Measurements from ENCODE around the gene PCDH18. TPM values are rescaled to one million over a fixed set of nuclear protein-coding genes. Genes with fewer than 3 reads are reported as not detected.
"Not testable (repeated sequence)": the region's sequence is repeated elsewhere in the genome, so short reads cannot be mapped to it uniquely, and the experiment has no call there.

The PCDH18 gene
- total RNA-seq, 1 donor from 2014 or later, result 127 TPM

- TF ChIP-seq, protein P1, sequence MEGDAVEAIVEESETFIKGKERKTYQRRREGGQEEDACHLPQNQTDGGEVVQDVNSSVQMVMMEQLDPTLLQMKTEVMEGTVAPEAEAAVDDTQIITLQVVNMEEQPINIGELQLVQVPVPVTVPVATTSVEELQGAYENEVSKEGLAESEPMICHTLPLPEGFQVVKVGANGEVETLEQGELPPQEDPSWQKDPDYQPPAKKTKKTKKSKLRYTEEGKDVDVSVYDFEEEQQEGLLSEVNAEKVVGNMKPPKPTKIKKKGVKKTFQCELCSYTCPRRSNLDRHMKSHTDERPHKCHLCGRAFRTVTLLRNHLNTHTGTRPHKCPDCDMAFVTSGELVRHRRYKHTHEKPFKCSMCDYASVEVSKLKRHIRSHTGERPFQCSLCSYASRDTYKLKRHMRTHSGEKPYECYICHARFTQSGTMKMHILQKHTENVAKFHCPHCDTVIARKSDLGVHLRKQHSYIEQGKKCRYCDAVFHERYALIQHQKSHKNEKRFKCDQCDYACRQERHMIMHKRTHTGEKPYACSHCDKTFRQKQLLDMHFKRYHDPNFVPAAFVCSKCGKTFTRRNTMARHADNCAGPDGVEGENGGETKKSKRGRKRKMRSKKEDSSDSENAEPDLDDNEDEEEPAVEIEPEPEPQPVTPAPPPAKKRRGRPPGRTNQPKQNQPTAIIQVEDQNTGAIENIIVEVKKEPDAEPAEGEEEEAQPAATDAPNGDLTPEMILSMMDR (IDR thresholded peaks at IDR 0.05; ENCODE audit: unreplicated experiment), result no peak
- H3K36me3 Mint-ChIP-seq, result peaks cover 36% of the 10 kb centered on the region
- peaks cover 32% of the 10 kb centered on the region for H3K4me1 Mint-ChIP-seq
- no peak for DNase-seq (ENCODE audit: low spot score in 2 of 2, unreplicated experiment in 2 of 2)
- peak overlapping the region; percentile 50 for H3K27ac Mint-ChIP-seq
- no peaks in the 10 kb centered on the region for H3K27me3 Mint-ChIP-seq (ENCODE audit: low read depth)
- no peak overlapping the region for H3K4me3 Mint-ChIP-seq
- H3K9me3 Mint-ChIP-seq, result no peaks in the 10 kb centered on the region
Measured at GRCh38 chr4:137521053-137521452, 11.2 kb downstream of the PCDH18 start.

DNA sequence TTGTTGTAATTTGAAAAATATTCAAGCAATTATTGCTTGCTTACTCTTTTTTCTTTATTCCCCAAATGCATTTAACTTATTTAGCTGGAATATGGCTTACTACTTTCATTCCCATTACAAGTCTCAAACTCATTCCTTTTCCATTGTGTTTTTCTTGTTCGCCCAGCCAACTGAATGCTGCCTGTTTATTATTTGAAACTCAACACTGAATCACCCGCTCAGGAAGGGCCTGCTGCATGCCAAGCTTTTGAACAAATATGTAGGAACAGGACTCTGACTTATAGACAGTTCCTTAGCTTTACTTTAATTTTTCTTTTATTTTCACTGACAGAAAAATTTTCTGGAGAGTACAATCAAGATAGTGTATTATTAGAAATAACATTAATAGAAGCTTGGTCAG lies 12.9 kb downstream of the PCDH18 start:
- no peak for DNase-seq (ENCODE audit: low spot score in 2 of 2, unreplicated experiment in 2 of 2)
- Mint-ChIP-seq H3K9me3 (no peaks in the 10 kb centered on the region), H3K27me3 (ENCODE audit: low read depth) (no peaks in the 10 kb centered on the region), H3K4me1 (peaks cover 35% of the 10 kb centered on the region), H3K4me3 (no peak overlapping the region), H3K27ac (peak overlapping the region; percentile 58), H3K36me3 (peaks cover 26% of the 10 kb centered on the region)
- TF ChIP-seq, protein P1 (IDR thresholded peaks at IDR 0.05; ENCODE audit: unreplicated experiment), result no peak

GRCh38 chr4:137517323-137517722 lies 15.0 kb downstream of the PCDH18 start:
- DNase-seq (ENCODE audit: low spot score in 2 of 2, unreplicated experiment in 2 of 2); H3K4me3 Mint-ChIP-seq; H3K27ac Mint-ChIP-seq; H3K27me3 Mint-ChIP-seq (ENCODE audit: low read depth); H3K9me3 Mint-ChIP-seq: not testable (repeated sequence)
- Mint-ChIP-seq H3K4me1 (peaks cover 32% of the 10 kb centered on the region), H3K36me3 (peaks cover 15% of the 10 kb centered on the region)

DNA sequence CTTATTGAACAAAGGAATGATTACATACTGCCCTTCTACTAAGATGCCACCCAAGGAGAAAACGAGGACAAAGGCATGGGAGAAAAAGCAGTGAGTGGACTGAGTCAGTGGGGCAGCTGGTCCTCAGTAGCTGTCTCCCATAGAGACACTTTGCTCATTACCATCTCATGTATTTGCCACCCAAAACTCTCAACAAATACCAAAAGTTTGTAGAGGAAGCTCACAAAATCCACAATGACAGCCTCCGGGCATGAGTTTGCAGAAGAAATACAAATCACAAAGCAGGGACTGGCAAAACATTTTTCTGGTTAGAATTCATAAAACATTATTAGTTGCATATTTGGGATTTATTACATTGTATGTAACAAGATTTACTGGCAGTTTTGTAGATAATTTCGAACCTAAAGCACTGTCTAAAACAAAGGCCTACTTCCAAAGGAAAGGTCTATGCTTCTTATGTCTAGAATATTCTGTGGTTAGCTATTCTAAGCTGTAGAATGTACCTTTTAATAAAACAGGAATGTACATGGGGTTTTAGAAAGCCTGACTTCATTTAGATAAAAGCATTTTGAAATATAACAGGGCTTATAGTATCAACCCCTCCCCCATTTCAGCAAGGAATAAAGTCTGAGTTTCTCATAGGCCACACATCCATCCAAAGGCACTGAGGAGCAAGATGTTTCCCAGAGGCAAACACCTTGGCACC lies 17.7 kb downstream of the PCDH18 start:
- TF ChIP-seq, protein P1 (IDR thresholded peaks at IDR 0.05; ENCODE audit: unreplicated experiment), result no peak
- no peaks in the 10 kb centered on the region for H3K9me3 Mint-ChIP-seq
- no peaks in the 10 kb centered on the region for H3K27me3 Mint-ChIP-seq (ENCODE audit: low read depth)
- H3K4me3 Mint-ChIP-seq, result no peak overlapping the region
- peak overlapping the region; percentile 93 for H3K27ac Mint-ChIP-seq
- peaks cover 2% of the 10 kb centered on the region for H3K36me3 Mint-ChIP-seq
- no peak for DNase-seq (ENCODE audit: low spot score in 2 of 2, unreplicated experiment in 2 of 2)
- H3K4me1 Mint-ChIP-seq, result peaks cover 42% of the 10 kb centered on the region

DNA sequence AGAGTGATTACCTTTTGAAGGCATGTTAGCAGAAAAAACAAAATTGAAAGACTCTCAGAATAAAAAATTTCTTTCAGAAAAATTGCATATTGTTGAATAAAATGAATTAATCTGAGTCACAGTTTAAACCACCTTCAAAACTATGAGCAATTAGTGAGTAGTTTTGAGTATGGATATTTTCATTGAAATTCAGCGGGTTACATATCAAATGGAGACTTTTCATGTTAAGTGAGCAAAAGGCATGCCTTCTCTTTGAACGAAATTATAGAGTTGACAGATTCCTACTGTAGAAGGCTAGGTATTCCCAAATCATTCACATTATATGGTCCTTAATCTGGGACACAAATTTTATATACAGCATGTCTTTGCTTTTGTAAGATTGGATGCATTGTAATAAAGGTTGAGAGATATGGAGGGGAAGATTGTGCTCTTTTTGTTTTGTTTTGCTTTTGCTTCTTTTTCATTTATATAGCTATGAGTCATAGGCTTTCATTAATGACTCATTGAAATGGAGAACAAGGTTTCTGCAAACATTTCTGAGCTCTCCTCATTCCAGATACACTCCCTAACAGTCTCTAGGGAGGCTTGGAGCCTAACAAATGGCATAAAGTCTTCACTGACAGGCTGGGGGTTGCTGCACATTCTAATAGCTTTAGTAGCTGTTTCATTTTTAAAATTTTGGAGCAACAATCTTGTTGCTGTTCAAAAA lies 21.6 kb downstream of the PCDH18 start:
- Mint-ChIP-seq H3K36me3 (no peaks in the 10 kb centered on the region), H3K9me3 (no peaks in the 10 kb centered on the region), H3K27me3 (ENCODE audit: low read depth) (no peaks in the 10 kb centered on the region), H3K4me1 (peaks cover 38% of the 10 kb centered on the region), H3K4me3 (no peak overlapping the region), H3K27ac (peak overlapping the region; percentile 89)
- TF ChIP-seq, protein P1 (IDR thresholded peaks at IDR 0.05; ENCODE audit: unreplicated experiment), result no peak
- no peak for DNase-seq (ENCODE audit: low spot score in 2 of 2, unreplicated experiment in 2 of 2)

DNA sequence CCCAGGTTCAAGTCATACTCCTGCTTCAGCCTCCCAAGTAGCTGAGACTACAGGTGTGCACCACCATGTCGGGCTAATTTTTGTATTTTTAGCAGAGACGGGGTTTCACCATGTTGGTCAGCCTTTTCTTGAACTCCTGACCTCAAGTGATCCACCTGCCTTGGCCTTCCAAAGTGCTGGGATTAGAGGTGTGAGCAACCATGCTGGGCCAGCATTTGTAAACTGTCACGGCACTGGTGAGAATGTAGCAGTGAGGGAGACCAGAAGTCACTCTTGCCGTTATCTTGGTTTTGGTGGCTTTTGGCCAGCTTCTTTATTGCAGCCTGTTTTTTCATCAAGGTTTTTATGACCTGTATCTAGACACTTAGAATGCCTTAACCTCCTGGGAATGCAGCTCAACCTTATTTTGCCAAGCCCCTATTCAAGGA lies 22.4 kb downstream of the PCDH18 start:
- TF ChIP-seq, protein P1 (IDR thresholded peaks at IDR 0.05; ENCODE audit: unreplicated experiment), result no peak
- peaks cover 29% of the 10 kb centered on the region for H3K4me1 Mint-ChIP-seq

More for the DNA sequence above, 22.4 kb downstream of the PCDH18 start:
- no peak for DNase-seq (ENCODE audit: low spot score in 2 of 2, unreplicated experiment in 2 of 2)
- Mint-ChIP-seq H3K4me3 (no peak overlapping the region), H3K27me3 (ENCODE audit: low read depth) (no peaks in the 10 kb centered on the region), H3K9me3 (peaks cover under 1% of the 10 kb centered on the region), H3K27ac (peak overlapping the region; percentile 25), H3K36me3 (no peaks in the 10 kb centered on the region)
